Measurements from ENCODE around the gene NTRK3. TPM values are rescaled to one million over a fixed set of nuclear protein-coding genes. Genes with fewer than 3 reads are reported as not detected.

NTRK3 gene
- total and polyA plus RNA-seq, 2 of the 13 experiments (the other 11 are each of a cell fraction or from before 2014, with no cell fraction given): not detected

DNA sequence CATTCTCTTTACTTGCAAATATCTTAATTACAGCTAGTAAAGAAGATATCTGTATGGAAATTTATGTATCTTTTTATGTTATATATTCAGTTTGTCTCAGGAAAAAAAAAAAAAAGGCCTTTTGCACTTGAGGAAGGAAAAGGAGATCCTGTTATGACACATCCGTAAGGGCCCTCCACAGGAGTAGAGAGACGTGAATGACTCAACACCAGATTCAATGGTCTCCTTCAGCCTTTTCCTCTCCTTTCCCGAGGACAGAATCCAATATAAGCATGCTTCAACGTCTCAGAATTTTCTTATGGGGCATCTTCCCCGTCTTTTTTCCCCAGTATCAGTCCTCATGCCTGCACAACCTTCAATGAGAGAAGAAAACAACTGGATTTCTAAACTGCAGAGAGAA is 340.3 kb downstream of the NTRK3 start:
- H2AFZ ChIP-seq (ENCODE audit: low read length): no peak overlapping the region
- 9% methylated on average over 5 of the region's 5 CpGs for WGBS (ENCODE audit: low lambda C conversion rate)
- TF ChIP-seq, protein P1, sequence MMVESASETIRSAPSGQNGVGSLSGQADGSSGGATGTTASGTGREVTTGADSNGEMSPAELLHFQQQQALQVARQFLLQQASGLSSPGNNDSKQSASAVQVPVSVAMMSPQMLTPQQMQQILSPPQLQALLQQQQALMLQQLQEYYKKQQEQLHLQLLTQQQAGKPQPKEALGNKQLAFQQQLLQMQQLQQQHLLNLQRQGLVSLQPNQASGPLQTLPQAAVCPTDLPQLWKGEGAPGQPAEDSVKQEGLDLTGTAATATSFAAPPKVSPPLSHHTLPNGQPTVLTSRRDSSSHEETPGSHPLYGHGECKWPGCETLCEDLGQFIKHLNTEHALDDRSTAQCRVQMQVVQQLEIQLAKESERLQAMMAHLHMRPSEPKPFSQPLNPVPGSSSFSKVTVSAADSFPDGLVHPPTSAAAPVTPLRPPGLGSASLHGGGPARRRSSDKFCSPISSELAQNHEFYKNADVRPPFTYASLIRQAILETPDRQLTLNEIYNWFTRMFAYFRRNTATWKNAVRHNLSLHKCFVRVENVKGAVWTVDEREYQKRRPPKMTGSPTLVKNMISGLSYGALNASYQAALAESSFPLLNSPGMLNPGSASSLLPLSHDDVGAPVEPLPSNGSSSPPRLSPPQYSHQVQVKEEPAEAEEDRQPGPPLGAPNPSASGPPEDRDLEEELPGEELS (CRISPR knock-in tag; IDR thresholded peaks at IDR 0.05): no peak
- TF ChIP-seq TSC22D2 (CRISPR knock-in tag; IDR thresholded peaks at IDR 0.05; ENCODE audit: borderline replicate concordance): no peak
- no peak for TF ChIP-seq NFYC (CRISPR knock-in tag; IDR thresholded peaks at IDR 0.05)
- TF ChIP-seq ZNF354B (CRISPR knock-in tag; IDR thresholded peaks at IDR 0.05): no peak
- TF ChIP-seq ZNF569 (CRISPR knock-in tag; IDR thresholded peaks at IDR 0.05; ENCODE audit: borderline replicate concordance): no peak
- TF ChIP-seq POLR2AphosphoS5 (IDR thresholded peaks at IDR 0.05; ENCODE audit: low read depth, low read length): no peak
- TF ChIP-seq ZKSCAN5 (CRISPR knock-in tag; IDR thresholded peaks at IDR 0.05): no peak
- no peak for TF ChIP-seq ZNF883 (CRISPR knock-in tag; IDR thresholded peaks at IDR 0.05; ENCODE audit: not compliant biosample characterization)
- no peak for TF ChIP-seq NFKB2 (CRISPR knock-in tag; IDR thresholded peaks at IDR 0.05; ENCODE audit: borderline replicate concordance)
- TF ChIP-seq NFKBIZ (CRISPR knock-in tag; IDR thresholded peaks at IDR 0.05): no peak
- no peak for TF ChIP-seq DPF2 (CRISPR knock-in tag; IDR thresholded peaks at IDR 0.05; ENCODE audit: borderline replicate concordance, low read depth)
- TF ChIP-seq POLR2G (IDR thresholded peaks at IDR 0.05; ENCODE audit: low read depth, low read length): no peak
- TF ChIP-seq, protein P2, sequence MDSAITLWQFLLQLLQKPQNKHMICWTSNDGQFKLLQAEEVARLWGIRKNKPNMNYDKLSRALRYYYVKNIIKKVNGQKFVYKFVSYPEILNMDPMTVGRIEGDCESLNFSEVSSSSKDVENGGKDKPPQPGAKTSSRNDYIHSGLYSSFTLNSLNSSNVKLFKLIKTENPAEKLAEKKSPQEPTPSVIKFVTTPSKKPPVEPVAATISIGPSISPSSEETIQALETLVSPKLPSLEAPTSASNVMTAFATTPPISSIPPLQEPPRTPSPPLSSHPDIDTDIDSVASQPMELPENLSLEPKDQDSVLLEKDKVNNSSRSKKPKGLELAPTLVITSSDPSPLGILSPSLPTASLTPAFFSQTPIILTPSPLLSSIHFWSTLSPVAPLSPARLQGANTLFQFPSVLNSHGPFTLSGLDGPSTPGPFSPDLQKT (CRISPR knock-in tag; IDR thresholded peaks at IDR 0.05; ENCODE audit: borderline replicate concordance): no peak
- TF ChIP-seq DR1 (CRISPR knock-in tag; IDR thresholded peaks at IDR 0.05): no peak
- no peak for TF ChIP-seq ISL2 (CRISPR knock-in tag; IDR thresholded peaks at IDR 0.05)
- no peak overlapping the region for H3K4me2 ChIP-seq (ENCODE audit: low read depth, low read length)
- no peak overlapping the region for H3K27ac ChIP-seq (ENCODE audit: extremely low read length, insufficient read depth, low read length)
- no peaks in the 10 kb centered on the region for H3K79me2 ChIP-seq (ENCODE audit: insufficient read depth, low read length)
- intact Hi-C loops (cut with micrococcal nuclease; ENCODE audit: unreplicated experiment) (no loop called here), in situ Hi-C loops (cut with HindIII; ENCODE audit: extremely low pct_ligation_motif_present, low pct_unique_long_range_greater_than_20kb) (no loop called here)
- H3K4me1 ChIP-seq (ENCODE audit: insufficient read depth, low read length): no peaks in the 10 kb centered on the region
- CTCF ChIA-PET (ENCODE audit: low intra/inter-chr PET ratio, low total read pairs): no interaction called here
- POLR2A ChIA-PET: no interaction called here
- FAIRE-seq: no peak
- no peaks in the 10 kb centered on the region for H3K36me3 ChIP-seq (replicated peaks in 1 of 2; ENCODE audit: control insufficient read depth in 1 of 2, insufficient read depth in 2 of 2, low read length in 2 of 2)
- H3K9ac ChIP-seq (ENCODE audit: insufficient read depth, low read depth, low read length): no peak overlapping the region
- H4K20me1 ChIP-seq (ENCODE audit: insufficient read depth, low read length): no peaks in the 10 kb centered on the region
- no peak for DNase-seq (ENCODE audit: low spot score)
- ATAC-seq: no peak
- no peak overlapping the region for H3K4me3 ChIP-seq (replicated peaks in 1 of 3; ENCODE audit: insufficient read depth in 1 of 3, low read depth in 2 of 3, low read length in 3 of 3)
- H3K9me3 ChIP-seq (ENCODE audit: low read length): peaks cover 86% of the 10 kb centered on the region
- H3K27me3 ChIP-seq (ENCODE audit: control insufficient read depth in 1 of 2, insufficient read depth in 2 of 2, low read length in 2 of 2): no peaks in the 10 kb centered on the region
- no TSS peak for BruUV-seq (replicated peaks)
